HCEC 1CT (cell line): Measurements from ENCODE around the gene ANO7.
A peak's percentile ranks its signal among the peaks of the same experiment; 100 is the strongest.

Experiments
- DNase-seq: peaks from one replicate; pipeline ENCODE4 v3.0.0-alpha.2; 2017

ANO7 gene

GRCh38 chr2:241255542-241256167 is 67.2 kb downstream of the ANO7 start:
- DNase-seq: no peak

- no peak for DNase-seq
These were observed 67.7 kb downstream of the ANO7 start for GRCh38 chr2:241256168-241256545.

GRCh38 chr2:241257419-241258032 is 69.0 kb downstream of the ANO7 start:
- DNase-seq: no peak

- DNase-seq: no peak
These were observed 70.2 kb downstream of the ANO7 start for GRCh38 chr2:241258505-241259280.

GRCh38 chr2:241260911-241261310 is 72.4 kb downstream of the ANO7 start:
- DNase-seq: no peak

- DNase-seq: no peak
These were observed 73.2 kb downstream of the ANO7 start for GRCh38 chr2:241261628-241262027.

- no peak for DNase-seq
These were observed 74.6 kb downstream of the ANO7 start for GRCh38 chr2:241263061-241263460.

GRCh38 chr2:241265506-241265905 is 77.0 kb downstream of the ANO7 start:
- DNase-seq: no peak

GRCh38 chr2:241267249-241268067 is 79.0 kb downstream of the ANO7 start:
- DNase-seq: no peak

GRCh38 chr2:241268306-241268705 is 79.8 kb downstream of the ANO7 start:
- no peak for DNase-seq

- no peak for DNase-seq
These were observed 80.4 kb downstream of the ANO7 start for GRCh38 chr2:241268716-241269445.

GRCh38 chr2:241269707-241270520 is 81.4 kb downstream of the ANO7 start:
- DNase-seq: no peak

- no peak for DNase-seq
These were observed 82.1 kb downstream of the ANO7 start for GRCh38 chr2:241270531-241270930.

- DNase-seq: peak; percentile 75
These were observed 83.3 kb downstream of the ANO7 start for GRCh38 chr2:241271706-241272302.

GRCh38 chr2:241272303-241273209 is 84.1 kb downstream of the ANO7 start:
- peak; percentile 72 for DNase-seq

- DNase-seq: no peak
These were observed 84.9 kb downstream of the ANO7 start for GRCh38 chr2:241273210-241274020.

- DNase-seq: no peak
These were observed 85.7 kb downstream of the ANO7 start for GRCh38 chr2:241274127-241274526.
